GM10847 (cell line): ENCODE results near the gene ADAMTS14.

Source experiments
- POLR2A ChIP-seq: IDR thresholded peaks from 2 replicates; pipeline ENCODE4 v1.6.1; 2011; ENCODE audit not compliant: insufficient read length; ENCODE audit errors: extremely low read depth

The ADAMTS14 gene

GRCh38 chr10:70672165-70673042, at the start of gene ADAMTS14:
Gene ADAMTS14 (plus strand): TSS chr10:70672506. CDS start chr10:70672803, 297 bp downstream.
- TF ChIP-seq POLR2A = no peak

GRCh38 chr10:70622541-70622940, 49.8 kb upstream of the ADAMTS14 start:
- TF ChIP-seq POLR2A = no peak

GRCh38 chr10:70622981-70623844, 49.1 kb upstream of the ADAMTS14 start:
- TF ChIP-seq POLR2A = no peak

- no peak for TF ChIP-seq POLR2A
Observed at GRCh38 chr10:70626056-70626455, 46.2 kb upstream of the ADAMTS14 start.

GRCh38 chr10:70629338-70629737, 43.0 kb upstream of the ADAMTS14 start:
- no peak for TF ChIP-seq POLR2A

GRCh38 chr10:70634011-70634410, 38.3 kb upstream of the ADAMTS14 start:
- no peak for TF ChIP-seq POLR2A

- TF ChIP-seq POLR2A = no peak
Observed at GRCh38 chr10:70647086-70647485, 25.2 kb upstream of the ADAMTS14 start.

GRCh38 chr10:70648427-70648826, 23.9 kb upstream of the ADAMTS14 start:
- TF ChIP-seq POLR2A = no peak

GRCh38 chr10:70649526-70649925, 22.8 kb upstream of the ADAMTS14 start:
- TF ChIP-seq POLR2A = no peak

- TF ChIP-seq POLR2A = no peak
Observed at GRCh38 chr10:70650104-70650503, 22.2 kb upstream of the ADAMTS14 start.

GRCh38 chr10:70650718-70651117, 21.6 kb upstream of the ADAMTS14 start:
- no peak for TF ChIP-seq POLR2A

GRCh38 chr10:70651661-70652060, 20.6 kb upstream of the ADAMTS14 start:
- TF ChIP-seq POLR2A = no peak

- TF ChIP-seq POLR2A = no peak
Observed at GRCh38 chr10:70652761-70653657, 19.3 kb upstream of the ADAMTS14 start.

- no peak for TF ChIP-seq POLR2A
Observed at GRCh38 chr10:70655316-70655715, 17.0 kb upstream of the ADAMTS14 start.

GRCh38 chr10:70656489-70656888, 15.8 kb upstream of the ADAMTS14 start:
- no peak for TF ChIP-seq POLR2A
